ENCODE data around the gene PGF.

GRCh38 chr14:74980731-74981461 lies 25.5 kb upstream of the PGF start:
- TF ChIP-seq SUZ12 (IDR thresholded peaks at IDR 0.05; ENCODE audit: extremely low read depth, insufficient read depth, insufficient read length) (no peak), YY1 (IDR thresholded peaks at IDR 0.05; ENCODE audit: insufficient read depth, insufficient read length) (no peak), ZNF274 (IDR thresholded peaks at IDR 0.05; ENCODE audit: low read depth, low read length) (no peak)
